ENCODE measurements around the gene DOCK9.

DNA sequence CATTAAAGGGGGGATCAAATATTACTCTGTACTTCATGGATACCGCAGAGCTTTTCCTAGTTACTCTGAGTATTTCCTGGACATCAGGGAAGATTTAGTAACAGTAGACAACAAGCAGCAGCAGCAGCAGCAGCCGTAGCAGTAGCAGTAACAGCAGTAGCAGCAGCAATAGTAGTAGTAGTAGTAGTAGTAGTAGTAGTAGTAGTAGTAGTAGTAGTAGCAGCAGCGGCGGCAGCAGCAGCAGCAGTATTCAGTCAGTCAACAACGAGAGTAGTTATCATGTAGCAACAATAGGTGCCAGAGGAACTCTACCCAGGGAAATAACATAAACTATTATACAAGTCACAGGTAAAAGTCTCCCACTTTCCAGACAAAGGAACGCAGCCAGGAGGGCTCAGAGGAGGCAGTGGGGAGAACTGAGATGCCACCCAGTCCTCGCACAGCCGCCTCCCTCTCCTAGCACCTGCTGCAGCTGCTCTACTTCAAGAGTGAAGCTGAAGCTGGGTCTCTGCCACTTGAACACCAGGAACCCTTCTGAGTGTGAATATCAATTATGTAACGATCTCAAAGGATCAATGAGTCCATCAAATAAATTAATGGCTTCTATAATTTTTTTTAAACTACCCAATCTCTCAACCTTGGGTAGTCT is 1.3 kb upstream of the DOCK9 start:
- TF ChIP-seq, protein P1, sequence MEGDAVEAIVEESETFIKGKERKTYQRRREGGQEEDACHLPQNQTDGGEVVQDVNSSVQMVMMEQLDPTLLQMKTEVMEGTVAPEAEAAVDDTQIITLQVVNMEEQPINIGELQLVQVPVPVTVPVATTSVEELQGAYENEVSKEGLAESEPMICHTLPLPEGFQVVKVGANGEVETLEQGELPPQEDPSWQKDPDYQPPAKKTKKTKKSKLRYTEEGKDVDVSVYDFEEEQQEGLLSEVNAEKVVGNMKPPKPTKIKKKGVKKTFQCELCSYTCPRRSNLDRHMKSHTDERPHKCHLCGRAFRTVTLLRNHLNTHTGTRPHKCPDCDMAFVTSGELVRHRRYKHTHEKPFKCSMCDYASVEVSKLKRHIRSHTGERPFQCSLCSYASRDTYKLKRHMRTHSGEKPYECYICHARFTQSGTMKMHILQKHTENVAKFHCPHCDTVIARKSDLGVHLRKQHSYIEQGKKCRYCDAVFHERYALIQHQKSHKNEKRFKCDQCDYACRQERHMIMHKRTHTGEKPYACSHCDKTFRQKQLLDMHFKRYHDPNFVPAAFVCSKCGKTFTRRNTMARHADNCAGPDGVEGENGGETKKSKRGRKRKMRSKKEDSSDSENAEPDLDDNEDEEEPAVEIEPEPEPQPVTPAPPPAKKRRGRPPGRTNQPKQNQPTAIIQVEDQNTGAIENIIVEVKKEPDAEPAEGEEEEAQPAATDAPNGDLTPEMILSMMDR (IDR thresholded peaks at IDR 0.05), result no peak
- TF ChIP-seq POLR2AphosphoS5 (IDR thresholded peaks at IDR 0.05), result no peak
- no peak for TF ChIP-seq EP300 (IDR thresholded peaks at IDR 0.05)

Data from suprapubic skin (tissue), 4 donors.